Endothelial cell of umbilical vein (primary cell): ENCODE data around the gene OR52L1. TPM values are rescaled to one million over a fixed set of nuclear protein-coding genes. Genes with fewer than 3 reads are reported as not detected.
"Not testable (repeated sequence)": the region's sequence is repeated elsewhere in the genome, so short reads cannot be mapped to it uniquely, and the experiment has no call there.

Source experiments
- BruUV-seq: library from RNA; stranded (reverse); fragments of 400-500 nt; replicated peaks from 2 replicates; lab custom pipeline; 2021; lab: Mats Ljungman, UMichigan
- CTCF ChIA-PET: fragments of 300-600, 350-600 bp; sonication (Branson Sonifier 250); formaldehyde crosslinking; loops from one replicate; lab custom pipeline; 2021; ENCODE audit warnings: antibody characterized with exemption, inconsistent platforms; lab: Charles Lee
- POLR2A ChIA-PET: fragments of 300-600, 350-600 bp; sonication (Branson Sonifier 250); formaldehyde crosslinking; loops from one replicate; lab custom pipeline; 2021; ENCODE audit warnings: antibody characterized with exemption, inconsistent platforms; lab: Charles Lee
- DNase-seq: peaks from one replicate; pipeline ENCODE4 v3.0.0-alpha.2; 2011; ENCODE audit warnings: low read depth, low spot score
- FAIRE-seq: peaks from 2 replicates; lab custom pipeline; 2011; peaks lifted over from hg19 to GRCh38; lab: Jason Lieb, UNC
- H2AFZ ChIP-seq: 2 replicates; pipeline ENCODE4 v1.6.0; 2012; ENCODE audit warnings: low read depth, low read length, control low read depth, inconsistent platforms
- H3K27ac ChIP-seq: 2 replicates; pipeline ENCODE4 v1.5.1; 2011; ENCODE audit warnings: low read depth, mild to moderate bottlenecking, control low read depth, low read length, moderate library complexity; ENCODE audit not compliant: insufficient read depth
- H3K27me3 ChIP-seq, 2 experiments: 2 replicates each; pipeline versions ENCODE4 v1.6.0 to v1.6.1; 2011; ENCODE audit warnings: low read length in 2 of 2, mixed read lengths in 1 of 2; ENCODE audit not compliant: control insufficient read depth in 2 of 2, insufficient read depth in 2 of 2
- H3K36me3 ChIP-seq, 2 experiments: 2 replicates in 1 of 2; 3 replicates in 1 of 2; pipeline ENCODE4 v1.5.1; 2011; ENCODE audit warnings: low read length in 2 of 2, mild to moderate bottlenecking in 1 of 2, moderate library complexity in 1 of 2; ENCODE audit not compliant: control insufficient read depth in 2 of 2, insufficient read depth in 2 of 2; ENCODE audit errors: extremely low read depth in 1 of 2
- H3K4me1 ChIP-seq: 3 replicates; pipeline ENCODE4 v1.5.1; 2011; ENCODE audit warnings: mild to moderate bottlenecking, low read length; ENCODE audit not compliant: control insufficient read depth, insufficient read depth; ENCODE audit errors: extremely low read depth
- H3K4me2 ChIP-seq: 2 replicates; pipeline ENCODE4 v1.6.1; 2011; ENCODE audit warnings: low read length, control low read depth, mixed read lengths; ENCODE audit not compliant: insufficient read depth
- H3K4me3 ChIP-seq, 3 experiments: fragments of 200-600 bp in 1 of 3; sonication (generic), shearing (Covaris generic) in 1 of 3; replicated peaks in 1 of 3; 2 replicates each; pipeline ENCODE4 v1.5.1; 2011 to 2016; ENCODE audit warnings: control low read depth in 3 of 3, low read length in 3 of 3, mild to moderate bottlenecking in 2 of 3, inconsistent platforms in 1 of 3, low read depth in 1 of 3, moderate library complexity in 1 of 3; ENCODE audit not compliant: insufficient read depth in 1 of 3
- H3K79me2 ChIP-seq: 2 replicates; pipeline ENCODE4 v1.6.0; 2012; ENCODE audit warnings: low read length, inconsistent platforms; ENCODE audit not compliant: control insufficient read depth, insufficient read depth
- H3K9ac ChIP-seq: replicated peaks from 2 replicates; pipeline ENCODE3; 2011; ENCODE audit warnings: low read length, control low read depth; ENCODE audit not compliant: insufficient read depth; ENCODE audit errors: extremely low read depth
- H3K9me1 ChIP-seq: replicated peaks from 3 replicates; pipeline ENCODE4 v1.6.0; 2011; ENCODE audit warnings: mild to moderate bottlenecking, low read length; ENCODE audit not compliant: control insufficient read depth, insufficient read depth; ENCODE audit errors: extremely low read depth
- H3K9me3 ChIP-seq: replicated peaks from 2 replicates; pipeline ENCODE4 v1.5.1; 2012; ENCODE audit warnings: low read length, inconsistent platforms; ENCODE audit not compliant: control insufficient read depth, insufficient read depth
- H4K20me1 ChIP-seq: replicated peaks from 2 replicates; pipeline ENCODE3; 2011; ENCODE audit warnings: mild to moderate bottlenecking, low read length; ENCODE audit not compliant: control insufficient read depth, insufficient read depth; ENCODE audit errors: extremely low read depth
- JUN ChIP-seq: IDR thresholded peaks from 2 replicates; pipeline ENCODE4 v1.6.1; 2011; ENCODE audit warnings: borderline replicate concordance, low read depth; ENCODE audit not compliant: insufficient read length, insufficient read depth
- POLR2A ChIP-seq: IDR thresholded peaks from 2 replicates; pipeline ENCODE4 v1.6.1; 2012; ENCODE audit warnings: low read depth, mild to moderate bottlenecking, control low read depth, low read length
- dilution Hi-C: fragments of 300-500 bp; cut with MboI; formaldehyde crosslinking; loops from one replicate; pipeline ENCODE4 v1.15.0; 2019; ENCODE audit warnings: low sequenced_read_pairs; ENCODE audit not compliant: extremely low pct_ligation_motif_present
- intact Hi-C: fragments of 100-400 bp; cut with micrococcal nuclease; formaldehyde crosslinking; loops from one replicate; pipeline ENCODE4 v1.10.0; 2022
- polyA plus RNA-seq, 4 experiments: library from polyadenylated mRNA; depleted of rRNA in 3 of 4; stranded (reverse) in 3 of 4; unstranded in 1 of 4; fragments of >200 nt; gene quantifications; 2 replicates each; pipeline versions ENCODE4 v1.2.1 to v1.2.3, GENCODE V29; 2011 to 2012; ENCODE audit warnings: missing spikeins in 1 of 4
- total RNA-seq: library from RNA; stranded (reverse); gene quantifications from 2 replicates; pipeline ENCODE4 v1.2.3, GENCODE V29; 2021
- TF ChIP-seq, protein P1 (sequence below), 2 donors: IDR thresholded peaks; 1 replicate in 1 of 2; 2 replicates in 1 of 2; pipeline ENCODE4 v1.5.1; 2011; ENCODE audit warnings: low read length in 2 of 2, mild to moderate bottlenecking in 2 of 2, moderate library complexity in 2 of 2, control low read depth in 1 of 2, inconsistent platforms in 1 of 2, low read depth in 1 of 2; ENCODE audit not compliant: insufficient read depth in 1 of 2; ENCODE audit errors: extremely low read depth in 1 of 2

Gene OR52L1
- total and polyA plus RNA-seq, 2 donors (not counting 3 experiments of a cell fraction or from before 2014, with no cell fraction given), result 0.07 TPM; not detected in 1

DNA sequence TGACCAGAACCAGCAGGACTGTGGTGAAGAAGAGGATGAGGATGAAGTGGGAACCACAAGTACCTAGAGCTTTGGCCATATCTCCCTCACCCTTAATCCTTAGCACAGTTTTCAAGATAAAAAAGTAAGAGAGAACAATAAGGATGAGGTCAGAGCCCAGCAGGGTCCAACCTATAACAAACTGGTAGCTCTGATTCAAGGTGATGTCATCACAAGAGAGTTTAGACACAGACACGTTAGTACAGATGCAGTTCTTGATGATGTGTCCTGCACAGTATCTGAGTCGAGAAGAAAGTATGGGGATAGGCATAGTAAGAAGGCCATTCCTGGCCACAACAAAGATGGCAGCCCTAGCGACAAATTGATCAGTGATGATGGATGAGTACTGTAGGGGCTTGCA lies 19.1 kb downstream of the OR52L1 start:
- Histone ChIP-seq H3K36me3 (no peaks in the 10 kb centered on the region), H3K27me3 (no peaks in the 10 kb centered on the region), H2AFZ (no peak overlapping the region), H3K9me3 (no peaks in the 10 kb centered on the region), H3K9ac (no peak overlapping the region), H3K79me2 (no peaks in the 10 kb centered on the region), H3K4me2 (no peak overlapping the region), H3K27ac (no peak overlapping the region), H3K4me1 (no peaks in the 10 kb centered on the region), H3K4me3 (no peak overlapping the region), H3K9me1 (no peaks in the 10 kb centered on the region), H4K20me1 (no peaks in the 10 kb centered on the region)
- DNase-seq (no peak), FAIRE-seq (no peak)
- POLR2A ChIA-PET, result no interaction called here
- dilution Hi-C loops (no loop called here), intact Hi-C loops (no loop called here)
- CTCF ChIA-PET, result no interaction called here
- TF ChIP-seq POLR2A (no peak), JUN (peak; percentile 26)
- BruUV-seq, result no TSS peak

DNA sequence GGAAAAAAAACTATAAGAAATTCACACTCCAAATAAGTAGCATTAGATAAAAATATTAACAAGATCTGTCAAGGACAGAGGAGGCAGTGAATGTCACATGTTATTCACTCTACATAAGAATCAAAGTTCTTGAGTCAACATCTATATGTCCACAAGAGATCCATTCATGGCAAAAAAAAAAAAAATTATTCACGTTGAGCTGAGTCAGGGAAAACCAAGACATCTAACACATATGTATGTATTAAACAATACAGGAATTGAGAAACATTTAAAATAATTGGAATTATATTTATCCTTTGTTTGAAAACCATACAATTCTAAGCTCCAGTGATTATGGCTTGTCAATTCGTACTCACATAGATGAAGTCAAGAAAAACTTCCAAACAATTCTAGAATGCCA lies 19.8 kb downstream of the OR52L1 start:
- H3K27ac ChIP-seq, result no peak overlapping the region
- H2AFZ ChIP-seq, result no peak overlapping the region
- H3K4me2 ChIP-seq, result no peak overlapping the region
- H3K4me1 ChIP-seq, result no peaks in the 10 kb centered on the region
- FAIRE-seq (no peak), DNase-seq (no peak)
- no peaks in the 10 kb centered on the region for H4K20me1 ChIP-seq
- intact Hi-C loops (no loop called here), dilution Hi-C loops (no loop called here)
- TF ChIP-seq, protein P1, sequence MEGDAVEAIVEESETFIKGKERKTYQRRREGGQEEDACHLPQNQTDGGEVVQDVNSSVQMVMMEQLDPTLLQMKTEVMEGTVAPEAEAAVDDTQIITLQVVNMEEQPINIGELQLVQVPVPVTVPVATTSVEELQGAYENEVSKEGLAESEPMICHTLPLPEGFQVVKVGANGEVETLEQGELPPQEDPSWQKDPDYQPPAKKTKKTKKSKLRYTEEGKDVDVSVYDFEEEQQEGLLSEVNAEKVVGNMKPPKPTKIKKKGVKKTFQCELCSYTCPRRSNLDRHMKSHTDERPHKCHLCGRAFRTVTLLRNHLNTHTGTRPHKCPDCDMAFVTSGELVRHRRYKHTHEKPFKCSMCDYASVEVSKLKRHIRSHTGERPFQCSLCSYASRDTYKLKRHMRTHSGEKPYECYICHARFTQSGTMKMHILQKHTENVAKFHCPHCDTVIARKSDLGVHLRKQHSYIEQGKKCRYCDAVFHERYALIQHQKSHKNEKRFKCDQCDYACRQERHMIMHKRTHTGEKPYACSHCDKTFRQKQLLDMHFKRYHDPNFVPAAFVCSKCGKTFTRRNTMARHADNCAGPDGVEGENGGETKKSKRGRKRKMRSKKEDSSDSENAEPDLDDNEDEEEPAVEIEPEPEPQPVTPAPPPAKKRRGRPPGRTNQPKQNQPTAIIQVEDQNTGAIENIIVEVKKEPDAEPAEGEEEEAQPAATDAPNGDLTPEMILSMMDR (IDR thresholded peaks at IDR 0.05; ENCODE audit: extremely low read depth in 1 of 2, insufficient read depth in 1 of 2, low read depth in 1 of 2, low read length in 2 of 2), result no peak
- CTCF ChIA-PET, result no interaction called here
- no peaks in the 10 kb centered on the region for H3K9me1 ChIP-seq
- no peak overlapping the region for H3K9ac ChIP-seq
- BruUV-seq, result no TSS peak
- H3K79me2 ChIP-seq, result no peaks in the 10 kb centered on the region
- POLR2A ChIA-PET, result no interaction called here
- H3K36me3 ChIP-seq, result no peaks in the 10 kb centered on the region
- no peaks in the 10 kb centered on the region for H3K9me3 ChIP-seq
- no peaks in the 10 kb centered on the region for H3K27me3 ChIP-seq
- no peak overlapping the region for H3K4me3 ChIP-seq

DNA sequence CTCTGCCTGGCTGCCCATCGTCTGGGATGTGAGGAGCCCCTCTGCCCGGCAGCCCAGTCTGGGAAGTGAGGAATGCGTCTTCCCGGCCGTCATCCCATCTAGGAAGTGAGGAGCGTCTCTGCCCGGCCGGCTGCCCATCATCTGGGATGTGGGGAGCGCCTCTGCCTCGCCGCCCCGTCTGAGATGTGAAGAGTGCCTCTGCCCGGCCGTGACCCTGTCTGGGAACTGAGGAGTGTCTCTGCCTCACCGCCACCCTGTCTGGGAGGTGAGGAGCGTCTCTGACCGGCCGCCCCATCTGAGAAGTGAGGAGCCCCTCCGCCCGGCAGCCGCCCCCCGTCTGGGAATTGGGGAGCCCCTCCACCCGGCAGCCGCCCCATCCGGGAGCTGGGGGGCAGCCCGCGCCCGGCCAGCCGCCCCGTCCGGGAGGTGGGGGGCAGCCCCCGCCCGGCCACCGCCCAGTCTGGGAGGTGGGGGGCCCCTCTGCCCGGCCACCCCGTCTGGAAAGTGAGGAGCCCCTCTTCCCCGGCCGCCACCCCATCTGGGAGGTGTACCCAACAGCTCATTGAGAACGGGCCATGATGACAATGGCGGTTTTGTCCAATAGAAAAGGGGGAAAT lies 26.0 kb downstream of the OR52L1 start:
- FAIRE-seq, H3K9me3 ChIP-seq, H3K36me3 ChIP-seq, DNase-seq, dilution Hi-C loops, H3K27me3 ChIP-seq, H3K4me1 ChIP-seq, H3K4me2 ChIP-seq, H3K9ac ChIP-seq, intact Hi-C loops, POLR2A ChIA-PET, H3K79me2 ChIP-seq, H3K27ac ChIP-seq, H3K9me1 ChIP-seq, CTCF ChIA-PET, H2AFZ ChIP-seq, H3K4me3 ChIP-seq, BruUV-seq, H4K20me1 ChIP-seq: not testable (repeated sequence)
